HG03520 (cell line): ENCODE measurements around the gene TMEM53.
"Not testable (repeated sequence)": the region's sequence is repeated elsewhere in the genome, so short reads cannot be mapped to it uniquely, and the experiment has no call there.

ENCODE experiments used
- ATAC-seq: cut with Tn5 transposase; IDR thresholded peaks from one replicate; pipeline ENCODE4 v1.9.1; 2021; ENCODE audit warnings: mild to moderate bottlenecking, moderate library complexity; ENCODE audit not compliant: unreplicated experiment

The TMEM53 gene

GRCh38 chr1:44672961-44673674 is 1.2 kb downstream of the TMEM53 start:
- ATAC-seq = no peak

GRCh38 chr1:44672254-44672955 is 1.9 kb downstream of the TMEM53 start:
- no peak for ATAC-seq

- no peak for ATAC-seq
These were observed 3.3 kb downstream of the TMEM53 start for GRCh38 chr1:44670751-44671640.

- ATAC-seq = not testable (repeated sequence)
These were observed 7.6 kb downstream of the TMEM53 start for GRCh38 chr1:44666719-44667118.

GRCh38 chr1:44664730-44665370 is 9.4 kb downstream of the TMEM53 start:
- ATAC-seq = no peak

GRCh38 chr1:44663417-44663816 is 10.9 kb downstream of the TMEM53 start:
- ATAC-seq = no peak

- no peak for ATAC-seq
These were observed 11.6 kb downstream of the TMEM53 start for GRCh38 chr1:44662683-44663030.

GRCh38 chr1:44661781-44662682 is 12.2 kb downstream of the TMEM53 start:
- ATAC-seq = no peak

GRCh38 chr1:44660176-44660575 is 14.1 kb downstream of the TMEM53 start:
- ATAC-seq = no peak

GRCh38 chr1:44659566-44659965 is 14.7 kb downstream of the TMEM53 start:
- ATAC-seq = no peak

- no peak for ATAC-seq
These were observed 18.7 kb downstream of the TMEM53 start for GRCh38 chr1:44655609-44656008.

GRCh38 chr1:44654621-44655187 is 19.6 kb downstream of the TMEM53 start:
- no peak for ATAC-seq

- no peak for ATAC-seq
These were observed 20.9 kb downstream of the TMEM53 start for GRCh38 chr1:44653107-44653964.

GRCh38 chr1:44652445-44653106 is 21.7 kb downstream of the TMEM53 start:
- no peak for ATAC-seq

GRCh38 chr1:44651069-44651468 is 23.2 kb downstream of the TMEM53 start:
- ATAC-seq = no peak

GRCh38 chr1:44650159-44650831 is 24.0 kb downstream of the TMEM53 start:
- ATAC-seq = no peak

GRCh38 chr1:44649788-44650158 is 24.5 kb downstream of the TMEM53 start:
- no peak for ATAC-seq
